Right ventricle myocardium superior (tissue), 1 donor: ENCODE results near the gene ARHGAP42. TPM values are rescaled to one million over a fixed set of nuclear protein-coding genes. Genes with fewer than 3 reads are reported as not detected.

Experiments
- ATAC-seq: fragments of 200-7000 bp; cut with Tn5 transposase; one replicate; pipeline ENCODE4 v1.9.1; 2020; ENCODE audit warnings: mild to moderate bottlenecking; ENCODE audit not compliant: poor library complexity
- DNase-seq: peaks from one replicate; pipeline ENCODE4 v3.0.0-alpha.2; 2020
- intact Hi-C: fragments of 100-400 bp; cut with DNase I; formaldehyde crosslinking; loops from one replicate; pipeline ENCODE4 v1.11.2; 2022
- total RNA-seq: library from RNA; stranded (reverse); fragmentation: NEBNext Ultra II Directional; extraction: Animal tissue kit (Norgen Biotek cat#: 25700); gene quantifications from one replicate; pipeline ENCODE4 v1.2.1, GENCODE V29; 2021
- donor health status: DM: no; HTN: yes; CAD: no; lungs with severe emphysema.

ARHGAP42 gene
- total RNA-seq, 1 donor from 2014 or later = 7.2 TPM

GRCh38 chr11:100957499-100957898, 270.4 kb downstream of the ARHGAP42 start:
- DNase-seq (no peak), ATAC-seq (no peak)
- intact Hi-C loops = no loop called here

GRCh38 chr11:100961633-100962032, 274.5 kb downstream of the ARHGAP42 start:
- intact Hi-C loops = no loop called here
- no peak for ATAC-seq
- DNase-seq = no peak

GRCh38 chr11:100963375-100963774, 276.3 kb downstream of the ARHGAP42 start:
- DNase-seq (no peak), ATAC-seq (no peak)
- intact Hi-C loops = no loop called here

GRCh38 chr11:100964435-100964834, 277.3 kb downstream of the ARHGAP42 start:
- DNase-seq (no peak), ATAC-seq (no peak)
- intact Hi-C loops = no loop called here

GRCh38 chr11:100965346-100965745, 278.3 kb downstream of the ARHGAP42 start:
- DNase-seq (no peak), ATAC-seq (no peak)
- intact Hi-C loops = no loop called here

GRCh38 chr11:100966366-100966765, 279.3 kb downstream of the ARHGAP42 start:
- intact Hi-C loops = no loop called here
- DNase-seq (no peak), ATAC-seq (no peak)

- DNase-seq (no peak), ATAC-seq (no peak)
- intact Hi-C loops = no loop called here
Observed at GRCh38 chr11:100969008-100969407, 281.9 kb downstream of the ARHGAP42 start.

- DNase-seq (no peak), ATAC-seq (peak; percentile 90)
- intact Hi-C loops = no loop called here
Observed at GRCh38 chr11:100970283-100971164, 283.4 kb downstream of the ARHGAP42 start.

- DNase-seq = no peak
- no peak for ATAC-seq
- intact Hi-C loops = no loop called here
Observed at GRCh38 chr11:100972046-100972445, 285.0 kb downstream of the ARHGAP42 start.

- intact Hi-C loops = no loop called here
- no peak for ATAC-seq
- no peak for DNase-seq
Observed at GRCh38 chr11:100978442-100978841, 291.4 kb downstream of the ARHGAP42 start.

GRCh38 chr11:100978939-100979338, 291.9 kb downstream of the ARHGAP42 start:
- no peak for ATAC-seq
- intact Hi-C loops = no loop called here
- DNase-seq = no peak

- peak; percentile 56 for ATAC-seq
- intact Hi-C loops = loop anchor here (5.0 to 10.0 kb wide), 3 partner anchors 345 to 1025 kb away; no protein-coding TSS in a partner anchor
Observed at GRCh38 chr11:100980156-100980555, 293.1 kb downstream of the ARHGAP42 start.

GRCh38 chr11:100981196-100981824, 294.2 kb downstream of the ARHGAP42 start:
- ATAC-seq = no peak
- no peak for DNase-seq
- intact Hi-C loops = loop anchor here (5.0 to 10.0 kb wide), 3 partner anchors 343 to 1023 kb away; no protein-coding TSS in a partner anchor

More at GRCh38 chr11:100980156-100980555, 293.1 kb downstream of the ARHGAP42 start:
- DNase-seq = no peak

- intact Hi-C loops = loop anchor here (5.0 to 10.0 kb wide), 3 partner anchors 340 to 1020 kb away; no protein-coding TSS in a partner anchor
- ATAC-seq (no peak), DNase-seq (no peak)
Observed at GRCh38 chr11:100984668-100985067, 297.6 kb downstream of the ARHGAP42 start.

GRCh38 chr11:100990931-100991330, 303.8 kb downstream of the ARHGAP42 start:
- DNase-seq (no peak), ATAC-seq (no peak)
- intact Hi-C loops = loop anchor here (10.0 kb wide), 1 partner anchor 134 kb away; the partner anchor contains the start of gene PGR

GRCh38 chr11:100991541-100991940, 304.5 kb downstream of the ARHGAP42 start:
- intact Hi-C loops = loop anchor here (10.0 kb wide), 1 partner anchor 133 kb away; the partner anchor contains the start of gene PGR
- ATAC-seq (no peak), DNase-seq (no peak)

GRCh38 chr11:100994966-100995365, 307.9 kb downstream of the ARHGAP42 start:
- intact Hi-C loops = loop anchor here (10.0 kb wide), 1 partner anchor 130 kb away; the partner anchor contains the start of gene PGR
- no peak for DNase-seq

GRCh38 chr11:100999756-101000155, 312.7 kb downstream of the ARHGAP42 start:
- intact Hi-C loops = loop anchor here (10.0 kb wide), 1 partner anchor 125 kb away; the partner anchor contains the start of gene PGR
- ATAC-seq (no peak), DNase-seq (no peak)

More at GRCh38 chr11:100994966-100995365, 307.9 kb downstream of the ARHGAP42 start:
- ATAC-seq = no peak

GRCh38 chr11:101003468-101003867, 316.4 kb downstream of the ARHGAP42 start:
- DNase-seq = no peak
- no peak for ATAC-seq
- intact Hi-C loops = no loop called here
